Chondrocyte (in vitro differentiated cells): ENCODE measurements around the gene CCDC40. TPM values are rescaled to one million over a fixed set of nuclear protein-coding genes. Genes with fewer than 3 reads are reported as not detected.
A peak's percentile ranks its signal among the peaks of the same experiment; 100 is the strongest.

ENCODE experiments used
- DNase-seq: peaks from one replicate; pipeline ENCODE4 v3.0.0; 2021; ENCODE audit warnings: mixed read lengths, low spot score
- H3K27ac Mint-ChIP-seq: one replicate; pipeline ENCODE4 v1.8.0; 2021; ENCODE audit warnings: mild to moderate bottlenecking, moderate library complexity, mixed read lengths; ENCODE audit not compliant: unreplicated experiment
- H3K27me3 Mint-ChIP-seq: 2 replicates; pipeline ENCODE4 v1.8.0; 2021; ENCODE audit warnings: low read depth, mixed read lengths
- H3K36me3 Mint-ChIP-seq: 2 replicates; pipeline ENCODE4 v1.8.0; 2021; ENCODE audit warnings: low read depth, mixed read lengths
- H3K4me1 Mint-ChIP-seq: 2 replicates; pipeline ENCODE4 v1.8.0; 2021; ENCODE audit warnings: low read depth, mild to moderate bottlenecking, mixed read lengths
- H3K4me3 Mint-ChIP-seq: one replicate; pipeline ENCODE4 v1.8.0; 2021; ENCODE audit warnings: mild to moderate bottlenecking, moderate library complexity, mixed read lengths; ENCODE audit not compliant: unreplicated experiment
- H3K9me3 Mint-ChIP-seq: 2 replicates; pipeline ENCODE4 v1.8.0; 2021; ENCODE audit warnings: low read depth, mixed read lengths
- total RNA-seq: library from RNA; stranded (reverse); gene quantifications from 3 replicates; pipeline ENCODE4 v1.2.1, GENCODE V29; 2021
- TF ChIP-seq, protein P1 (sequence below): fragments of 200-600 bp; sonication (generic); IDR thresholded peaks from 2 replicates; pipeline ENCODE4 v1.5.0; 2021; ENCODE audit warnings: antibody characterized with exemption, mild to moderate bottlenecking, moderate library complexity

Gene CCDC40
- total RNA-seq, 1 donor from 2014 or later = 5.8 TPM

DNA sequence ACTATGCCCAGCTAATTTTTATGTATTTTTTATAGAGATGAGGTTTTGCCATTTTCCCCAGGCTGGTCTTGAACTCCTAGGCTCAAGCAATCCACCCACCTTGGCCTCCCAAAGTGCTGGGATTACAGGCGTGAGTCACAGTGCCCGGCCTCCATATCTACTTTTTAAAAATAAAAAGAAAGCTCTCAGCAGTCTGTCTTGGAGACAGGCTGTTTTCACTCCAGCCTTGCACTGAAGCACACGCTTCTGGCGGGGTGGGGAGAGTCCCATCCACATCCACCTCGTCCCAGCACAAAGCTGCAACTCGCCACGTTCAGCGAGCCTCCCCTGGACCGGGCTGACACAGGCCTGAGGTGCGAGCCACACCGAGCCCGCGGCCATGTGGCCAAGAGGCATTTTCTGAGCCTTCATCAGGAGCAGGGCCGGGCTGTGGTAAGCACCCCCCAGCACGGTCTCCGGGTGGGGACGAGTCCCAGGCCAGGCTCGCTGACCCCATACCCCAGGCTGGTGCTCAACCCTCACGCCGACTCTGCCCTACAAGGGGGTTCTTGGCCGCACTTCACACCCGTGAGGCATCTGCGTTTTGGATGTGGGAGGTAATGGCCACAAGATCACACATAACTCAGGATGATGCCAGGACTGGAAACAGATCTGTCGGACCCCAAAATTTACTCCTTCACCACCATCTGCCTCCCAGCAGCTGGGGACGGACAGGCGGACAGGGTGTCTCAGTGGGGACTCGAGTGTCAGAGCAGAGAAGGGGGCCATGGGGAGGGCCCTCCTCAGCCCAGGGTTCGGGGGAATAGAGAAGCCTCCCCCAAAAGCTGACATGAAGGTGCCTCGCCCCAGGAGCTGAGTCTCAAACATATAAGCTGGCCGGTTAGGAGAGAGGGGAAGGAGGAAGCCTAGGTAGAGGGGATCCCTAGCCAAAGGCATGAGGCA, 29.4 kb upstream of the CCDC40 start:
- Mint-ChIP-seq H3K4me3 (no peak overlapping the region), H3K27ac (no peak overlapping the region), H3K4me1 (peaks cover 5% of the 10 kb centered on the region), H3K27me3 (no peaks in the 10 kb centered on the region), H3K36me3 (peaks cover 8% of the 10 kb centered on the region), H3K9me3 (no peaks in the 10 kb centered on the region)
- DNase-seq = no peak
- TF ChIP-seq, protein P1, sequence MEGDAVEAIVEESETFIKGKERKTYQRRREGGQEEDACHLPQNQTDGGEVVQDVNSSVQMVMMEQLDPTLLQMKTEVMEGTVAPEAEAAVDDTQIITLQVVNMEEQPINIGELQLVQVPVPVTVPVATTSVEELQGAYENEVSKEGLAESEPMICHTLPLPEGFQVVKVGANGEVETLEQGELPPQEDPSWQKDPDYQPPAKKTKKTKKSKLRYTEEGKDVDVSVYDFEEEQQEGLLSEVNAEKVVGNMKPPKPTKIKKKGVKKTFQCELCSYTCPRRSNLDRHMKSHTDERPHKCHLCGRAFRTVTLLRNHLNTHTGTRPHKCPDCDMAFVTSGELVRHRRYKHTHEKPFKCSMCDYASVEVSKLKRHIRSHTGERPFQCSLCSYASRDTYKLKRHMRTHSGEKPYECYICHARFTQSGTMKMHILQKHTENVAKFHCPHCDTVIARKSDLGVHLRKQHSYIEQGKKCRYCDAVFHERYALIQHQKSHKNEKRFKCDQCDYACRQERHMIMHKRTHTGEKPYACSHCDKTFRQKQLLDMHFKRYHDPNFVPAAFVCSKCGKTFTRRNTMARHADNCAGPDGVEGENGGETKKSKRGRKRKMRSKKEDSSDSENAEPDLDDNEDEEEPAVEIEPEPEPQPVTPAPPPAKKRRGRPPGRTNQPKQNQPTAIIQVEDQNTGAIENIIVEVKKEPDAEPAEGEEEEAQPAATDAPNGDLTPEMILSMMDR = no peak

DNA sequence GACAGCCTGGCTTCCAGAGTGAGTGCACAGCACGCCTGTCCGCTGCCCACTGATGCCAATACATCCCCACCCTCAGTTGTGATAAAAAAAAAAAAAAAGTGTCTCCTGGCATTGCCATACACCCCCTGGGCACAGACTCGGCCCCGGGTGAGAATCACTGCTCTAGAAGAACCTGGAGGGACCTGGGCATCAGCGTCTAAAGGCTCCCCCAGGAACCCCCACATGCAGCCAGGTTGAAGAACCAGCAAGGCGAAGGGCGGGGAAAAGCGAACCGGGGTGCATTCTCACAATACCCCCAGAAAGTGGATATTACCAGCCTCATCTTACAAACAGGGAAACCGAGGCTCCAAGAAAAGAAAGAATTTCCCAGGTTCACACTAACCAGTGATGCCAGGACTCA, 28.5 kb upstream of the CCDC40 start:
- no peak for DNase-seq
- peaks cover 5% of the 10 kb centered on the region for H3K4me1 Mint-ChIP-seq
- H3K9me3 Mint-ChIP-seq = no peaks in the 10 kb centered on the region
- no peak overlapping the region for H3K4me3 Mint-ChIP-seq
- no peak overlapping the region for H3K27ac Mint-ChIP-seq
- TF ChIP-seq, protein P1 = no peak
- H3K36me3 Mint-ChIP-seq = peaks cover 3% of the 10 kb centered on the region
- no peaks in the 10 kb centered on the region for H3K27me3 Mint-ChIP-seq

DNA sequence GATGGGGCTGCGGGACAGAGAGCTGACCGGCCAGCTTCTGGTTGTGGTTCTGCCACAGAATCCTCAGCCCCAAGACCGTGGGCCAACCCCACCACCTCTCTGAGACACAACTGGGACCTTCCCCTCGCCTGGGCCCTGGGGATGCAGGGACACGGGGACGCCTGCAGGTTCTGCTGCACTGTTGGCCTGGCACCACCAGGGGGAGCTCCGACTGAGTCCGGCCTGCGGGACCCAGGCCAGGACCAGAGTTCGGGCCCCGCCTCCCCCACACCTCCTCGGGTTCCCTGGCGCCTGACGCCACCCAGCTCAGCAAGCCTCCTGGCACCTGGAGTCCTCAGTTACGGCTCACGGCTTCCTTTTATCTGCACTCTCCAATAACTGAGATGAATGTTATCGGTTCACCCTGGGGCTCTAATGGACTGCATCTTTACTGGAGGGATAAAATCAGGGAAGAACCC, 28.0 kb upstream of the CCDC40 start:
- DNase-seq = no peak
- H3K4me3 Mint-ChIP-seq = no peak overlapping the region
- no peak overlapping the region for H3K27ac Mint-ChIP-seq
- TF ChIP-seq, protein P1 = peak; percentile 92
- peaks cover 5% of the 10 kb centered on the region for H3K4me1 Mint-ChIP-seq
- peaks cover 3% of the 10 kb centered on the region for H3K36me3 Mint-ChIP-seq
- H3K9me3 Mint-ChIP-seq = no peaks in the 10 kb centered on the region
- no peaks in the 10 kb centered on the region for H3K27me3 Mint-ChIP-seq

DNA sequence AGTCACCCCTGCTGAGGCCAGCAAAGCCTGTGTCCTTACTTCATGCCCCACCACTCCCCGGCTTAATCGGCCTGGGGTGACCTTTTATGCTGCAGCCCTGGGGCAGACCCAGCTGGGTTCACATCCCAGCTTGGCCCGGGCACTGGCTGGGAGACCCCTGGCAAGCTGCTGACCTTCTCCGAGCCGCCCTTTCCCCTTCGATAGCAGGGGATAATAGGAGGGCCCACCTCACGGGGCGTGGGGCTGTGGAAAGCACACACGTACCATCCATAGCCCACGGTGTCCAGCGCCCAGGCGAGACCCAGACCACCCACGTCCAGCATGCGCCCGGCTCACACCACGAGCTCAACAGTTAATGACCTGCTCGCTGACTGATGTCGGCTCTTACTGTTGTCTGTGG, 27.6 kb upstream of the CCDC40 start:
- TF ChIP-seq, protein P1 = no peak
- H3K4me1 Mint-ChIP-seq = peaks cover 5% of the 10 kb centered on the region
- H3K9me3 Mint-ChIP-seq = no peaks in the 10 kb centered on the region
- H3K4me3 Mint-ChIP-seq = no peak overlapping the region
- no peak for DNase-seq
- H3K27me3 Mint-ChIP-seq = no peaks in the 10 kb centered on the region
- no peak overlapping the region for H3K27ac Mint-ChIP-seq
- peaks cover 3% of the 10 kb centered on the region for H3K36me3 Mint-ChIP-seq

DNA sequence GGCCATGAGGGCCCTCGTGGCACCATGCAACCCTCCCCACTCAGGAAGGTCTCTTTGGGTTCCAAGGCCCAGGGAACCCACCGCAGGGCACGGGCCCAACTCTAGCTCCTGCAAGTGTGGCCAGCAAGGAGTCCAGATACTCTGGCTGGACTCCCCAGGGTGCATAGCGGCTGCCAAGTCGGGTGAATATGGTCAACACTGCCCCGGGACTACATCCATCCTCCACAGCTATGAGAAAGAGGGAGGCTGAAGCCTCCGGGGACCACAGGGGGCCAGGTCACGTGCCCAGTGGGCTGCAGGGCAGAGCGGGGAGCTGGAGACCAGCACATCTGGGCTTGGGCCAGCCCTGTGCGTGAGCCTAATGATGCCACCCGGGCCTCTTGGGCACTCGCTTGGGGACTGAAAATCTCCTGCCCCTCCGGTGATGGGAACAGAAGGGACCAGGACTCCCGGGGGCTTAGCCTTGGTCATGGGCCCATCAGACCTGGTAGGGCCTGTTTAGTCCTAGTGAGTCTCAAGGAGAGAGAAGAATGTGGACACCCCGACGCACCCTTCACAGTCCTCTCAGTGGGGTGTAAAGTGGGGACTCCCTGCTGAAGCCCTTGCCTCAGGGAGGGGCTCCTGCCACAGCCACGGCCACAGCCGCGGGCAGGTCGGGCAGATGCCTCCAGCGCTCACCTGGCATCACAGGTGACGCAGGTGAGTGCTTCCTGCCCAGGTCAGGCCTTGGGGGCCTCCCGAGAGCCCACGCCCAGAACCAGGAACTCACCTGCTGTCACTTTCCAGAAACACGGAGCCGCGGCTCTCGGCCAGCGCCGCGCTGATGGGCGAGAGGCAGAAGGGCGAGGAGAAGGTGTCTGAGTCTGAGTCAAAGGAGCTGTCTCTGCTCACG, 26.8 kb upstream of the CCDC40 start:
- Mint-ChIP-seq H3K4me1 (peaks cover 5% of the 10 kb centered on the region), H3K4me3 (no peak overlapping the region), H3K27ac (no peak overlapping the region), H3K36me3 (peaks cover 3% of the 10 kb centered on the region), H3K27me3 (no peaks in the 10 kb centered on the region), H3K9me3 (no peaks in the 10 kb centered on the region)
- no peak for DNase-seq
- TF ChIP-seq, protein P1 = no peak
